ELR (cell line): ENCODE measurements around the gene MAGEB16.

Source experiments
- DNase-seq: peaks from one replicate; pipeline ENCODE4 v3.0.0-alpha.2; 2015; ENCODE audit warnings: low read depth

MAGEB16 gene

GRCh38 chrX:35798042-35798441 lies at the start of gene MAGEB16:
Gene MAGEB16 (plus strand): TSS chrX:35798342. CDS start chrX:35802197, 3,855 bp downstream.
- no peak for DNase-seq

- no peak for DNase-seq
Measured at GRCh38 chrX:35773958-35774564, 24.1 kb upstream of the MAGEB16 start.

GRCh38 chrX:35785075-35785474 lies 13.1 kb upstream of the MAGEB16 start:
- no peak for DNase-seq

GRCh38 chrX:35786271-35786670 lies 11.9 kb upstream of the MAGEB16 start:
- no peak for DNase-seq

- DNase-seq: no peak
Measured at GRCh38 chrX:35787867-35788266, 10.3 kb upstream of the MAGEB16 start.

- no peak for DNase-seq
Measured at GRCh38 chrX:35800474-35800873, 2.3 kb downstream of the MAGEB16 start.

- DNase-seq: no peak
Measured at GRCh38 chrX:35809781-35810180, 11.6 kb downstream of the MAGEB16 start.

GRCh38 chrX:35819241-35819640 lies 21.1 kb downstream of the MAGEB16 start:
- DNase-seq: no peak

- no peak for DNase-seq
Measured at GRCh38 chrX:35826503-35826902, 28.4 kb downstream of the MAGEB16 start.

GRCh38 chrX:35829501-35829900 lies 31.4 kb downstream of the MAGEB16 start:
- no peak for DNase-seq

GRCh38 chrX:35841872-35842271 lies 43.7 kb downstream of the MAGEB16 start:
- no peak for DNase-seq

GRCh38 chrX:35842674-35843073 lies 44.5 kb downstream of the MAGEB16 start:
- no peak for DNase-seq

GRCh38 chrX:35847736-35848135 lies 49.6 kb downstream of the MAGEB16 start:
- no peak for DNase-seq
